ENCODE data around the gene RELL2.

Gene RELL2

DNA sequence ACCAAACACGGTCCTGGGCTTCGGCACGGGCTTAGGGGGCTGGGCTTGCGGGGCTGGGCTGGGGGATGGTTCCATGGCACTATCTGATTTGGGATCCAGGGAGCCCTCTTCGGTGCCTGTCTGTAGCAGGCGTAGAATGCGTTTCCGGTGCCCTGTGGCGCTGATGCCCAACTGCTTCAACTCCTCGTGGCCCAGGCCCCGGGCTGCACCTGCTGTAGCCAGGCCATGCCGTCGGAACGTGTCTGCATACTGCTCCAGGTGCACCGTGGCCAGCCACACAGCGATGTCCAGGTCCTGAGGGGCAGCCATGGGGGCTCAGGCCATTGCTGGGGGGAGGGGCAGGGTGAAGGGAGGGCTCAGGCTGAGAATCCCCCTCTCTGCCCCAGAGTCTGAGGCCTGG, 43.4 kb downstream of the RELL2 start:
- no peak overlapping the region for H3K4me3 ChIP-seq (ENCODE audit: low read length)
- H3K9ac ChIP-seq (ENCODE audit: low read length): peak overlapping the region; percentile 25
- no peak overlapping the region for H4K5ac ChIP-seq (ENCODE audit: low read length)
- H2BK15ac ChIP-seq (replicated peaks; ENCODE audit: low read depth): no peak overlapping the region
- no peak overlapping the region for H3K4ac ChIP-seq (ENCODE audit: low read depth, low read length)
- H2AK5ac ChIP-seq (ENCODE audit: low read length): no peak overlapping the region
- no peak overlapping the region for H2BK5ac ChIP-seq (ENCODE audit: low read length)
- H3K27me3 ChIP-seq (ENCODE audit: insufficient read depth, low read length, poor library complexity): no peaks in the 10 kb centered on the region
- peak overlapping the region; percentile 77 for H3K56ac ChIP-seq (ENCODE audit: low read length)
- H3K27ac ChIP-seq (ENCODE audit: low read depth, low read length): peak overlapping the region; percentile 42
- no CpG with 5 or more reads among the region's 16 CpGs for WGBS (ENCODE audit: extremely low coverage, insufficient coverage, low lambda C conversion rate)
- no peak overlapping the region for H2BK120ac ChIP-seq (ENCODE audit: low read depth, low read length)
- no peak overlapping the region for H3K23ac ChIP-seq (ENCODE audit: low read length)
- no peak overlapping the region for H4K8ac ChIP-seq (ENCODE audit: low read depth, low read length)
- H3K36me3 ChIP-seq (ENCODE audit: control insufficient read depth, insufficient read depth, low read length): no peaks in the 10 kb centered on the region
- H3K4me1 ChIP-seq (ENCODE audit: control insufficient read depth, low read depth, low read length): peaks cover 14% of the 10 kb centered on the region
- H3K4me2 ChIP-seq (ENCODE audit: low read length): peak overlapping the region; percentile 7
- H3K18ac ChIP-seq (ENCODE audit: low read length): peak overlapping the region; percentile 9
- peaks cover 5% of the 10 kb centered on the region for H3K79me2 ChIP-seq (ENCODE audit: control insufficient read depth, insufficient read depth, low read length)
- peaks cover 2% of the 10 kb centered on the region for H3K79me1 ChIP-seq (ENCODE audit: low read length)
- DNase-seq: no peak

GRCh38 chr5:141680751-141681201, 44.0 kb downstream of the RELL2 start:
- H3K27ac ChIP-seq (ENCODE audit: low read depth, low read length): peak overlapping the region; percentile 87
- H2BK120ac ChIP-seq (ENCODE audit: low read depth, low read length): no peak overlapping the region
- peak overlapping the region; percentile 65 for H3K4ac ChIP-seq (ENCODE audit: low read depth, low read length)
- H4K8ac ChIP-seq (ENCODE audit: low read depth, low read length): no peak overlapping the region
- H3K4me2 ChIP-seq (ENCODE audit: low read length): peak overlapping the region; percentile 7
- H3K79me1 ChIP-seq (ENCODE audit: low read length): peaks cover 2% of the 10 kb centered on the region
- whole genome bisulfite sequencing (ENCODE audit: extremely low coverage, insufficient coverage, low lambda C conversion rate): no CpG with 5 or more reads among the region's 6 CpGs
- no peak overlapping the region for H3K4me3 ChIP-seq (ENCODE audit: low read length)
- DNase-seq: peak; percentile 98
- no peak overlapping the region for H2BK15ac ChIP-seq (replicated peaks; ENCODE audit: low read depth)
- H3K79me2 ChIP-seq (ENCODE audit: control insufficient read depth, insufficient read depth, low read length): peaks cover 5% of the 10 kb centered on the region
- H3K56ac ChIP-seq (ENCODE audit: low read length): peak overlapping the region; percentile 98
- no peak overlapping the region for H3K23ac ChIP-seq (ENCODE audit: low read length)
- H2AK5ac ChIP-seq (ENCODE audit: low read length): no peak overlapping the region
- H3K4me1 ChIP-seq (ENCODE audit: control insufficient read depth, low read depth, low read length): peaks cover 14% of the 10 kb centered on the region
- no peak overlapping the region for H4K5ac ChIP-seq (ENCODE audit: low read length)
- no peak overlapping the region for H2BK5ac ChIP-seq (ENCODE audit: low read length)
- no peaks in the 10 kb centered on the region for H3K36me3 ChIP-seq (ENCODE audit: control insufficient read depth, insufficient read depth, low read length)
- H3K9ac ChIP-seq (ENCODE audit: low read length): peak overlapping the region; percentile 98
- no peaks in the 10 kb centered on the region for H3K27me3 ChIP-seq (ENCODE audit: insufficient read depth, low read length, poor library complexity)
- peak overlapping the region; percentile 96 for H3K18ac ChIP-seq (ENCODE audit: low read length)

GRCh38 chr5:141681295-141681694, 44.5 kb downstream of the RELL2 start:
- H3K4me3 ChIP-seq (ENCODE audit: low read length): peak overlapping the region; percentile 41
- H2BK15ac ChIP-seq (replicated peaks; ENCODE audit: low read depth): no peak overlapping the region
- H2BK120ac ChIP-seq (ENCODE audit: low read depth, low read length): peak overlapping the region; percentile 1
- H3K4me2 ChIP-seq (ENCODE audit: low read length): peak overlapping the region; percentile 70
- peak overlapping the region; percentile 98 for H3K9ac ChIP-seq (ENCODE audit: low read length)
- peak overlapping the region; percentile 87 for H3K27ac ChIP-seq (ENCODE audit: low read depth, low read length)
- no CpG with 5 or more reads among the region's 2 CpGs for WGBS (ENCODE audit: extremely low coverage, insufficient coverage, low lambda C conversion rate)
- H3K4ac ChIP-seq (ENCODE audit: low read depth, low read length): peak overlapping the region; percentile 98
- peaks cover 14% of the 10 kb centered on the region for H3K4me1 ChIP-seq (ENCODE audit: control insufficient read depth, low read depth, low read length)
- peaks cover 2% of the 10 kb centered on the region for H3K79me1 ChIP-seq (ENCODE audit: low read length)
- no peaks in the 10 kb centered on the region for H3K36me3 ChIP-seq (ENCODE audit: control insufficient read depth, insufficient read depth, low read length)
- peak overlapping the region; percentile 97 for H2BK5ac ChIP-seq (ENCODE audit: low read length)
- peak overlapping the region; percentile 98 for H3K56ac ChIP-seq (ENCODE audit: low read length)
- H4K5ac ChIP-seq (ENCODE audit: low read length): peak overlapping the region; percentile 42
- H4K8ac ChIP-seq (ENCODE audit: low read depth, low read length): no peak overlapping the region
- peak overlapping the region; percentile 90 for H2AK5ac ChIP-seq (ENCODE audit: low read length)
- peak overlapping the region; percentile 96 for H3K18ac ChIP-seq (ENCODE audit: low read length)
- peaks cover 5% of the 10 kb centered on the region for H3K79me2 ChIP-seq (ENCODE audit: control insufficient read depth, insufficient read depth, low read length)
- no peaks in the 10 kb centered on the region for H3K27me3 ChIP-seq (ENCODE audit: insufficient read depth, low read length, poor library complexity)
- peak overlapping the region; percentile 95 for H3K23ac ChIP-seq (ENCODE audit: low read length)
- no peak for DNase-seq

DNA sequence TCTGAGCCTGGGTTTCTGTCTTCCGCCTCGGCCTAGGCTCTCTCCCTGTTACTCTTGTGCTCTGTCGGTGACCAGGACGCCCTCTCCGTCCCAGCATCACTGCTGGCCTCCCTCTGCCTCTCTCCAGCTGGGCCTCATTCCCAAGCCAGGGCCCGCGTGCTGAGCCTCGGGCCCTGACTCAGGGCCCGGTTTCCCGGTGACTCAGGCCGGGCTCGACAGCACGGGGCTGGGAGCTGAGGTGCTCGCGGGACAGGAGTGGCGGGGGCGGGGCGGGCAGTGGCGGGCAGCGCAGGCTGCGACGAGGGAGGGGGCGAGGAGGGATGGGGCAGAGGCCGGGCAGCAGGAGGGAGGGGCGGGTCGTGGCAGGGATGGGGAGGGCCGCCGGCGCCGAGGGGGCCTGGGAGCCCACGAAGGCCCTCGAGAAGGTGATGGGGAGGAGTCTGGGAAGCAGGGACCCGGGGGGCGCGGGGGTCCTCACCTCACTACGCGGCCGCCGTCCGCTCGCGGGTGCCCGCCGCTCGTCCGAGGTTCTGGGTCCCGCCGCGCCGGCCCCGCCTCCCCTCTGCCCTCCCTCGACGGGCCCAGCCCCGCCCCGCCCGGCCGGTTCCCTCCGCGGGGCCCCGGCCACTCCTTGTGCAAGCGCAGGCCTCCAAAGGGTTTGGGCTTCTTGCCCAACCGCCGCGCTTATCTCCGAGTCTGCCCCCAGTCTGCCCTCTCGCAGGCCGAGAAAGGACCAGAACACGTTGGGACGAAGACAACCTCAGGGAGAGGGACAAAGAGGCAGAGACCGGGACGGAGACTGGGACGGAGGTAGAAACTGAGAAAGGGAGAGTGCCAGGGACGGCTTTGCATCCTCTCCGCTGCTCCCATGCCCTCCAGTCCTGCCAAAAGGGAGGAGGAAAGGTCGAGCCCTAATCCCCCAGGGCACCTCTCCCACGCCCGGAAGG, 45.2 kb downstream of the RELL2 start, which contains the start of gene ARAP3:
Gene ARAP3, minus strand, starts transcription at position 536 of the 947 bp plus-strand sequence. CDS start 1,744 bp downstream, outside the sequence.
- peak within 1 kb of the TSS; percentile 98 for H3K56ac ChIP-seq (ENCODE audit: low read length)
- peaks cover 14% of the 10 kb centered on the region for H3K4me1 ChIP-seq (ENCODE audit: control insufficient read depth, low read depth, low read length)
- H3K27me3 ChIP-seq (ENCODE audit: insufficient read depth, low read length, poor library complexity): no peaks in the 10 kb centered on the region
- peak within 1 kb of the TSS; percentile 42 for H4K5ac ChIP-seq (ENCODE audit: low read length)
- H3K23ac ChIP-seq (ENCODE audit: low read length): peak within 1 kb of the TSS; percentile 95
- peak within 1 kb of the TSS; percentile 90 for H2AK5ac ChIP-seq (ENCODE audit: low read length)
- peak; percentile 89 for DNase-seq
- peak within 1 kb of the TSS; percentile 46 for H2BK120ac ChIP-seq (ENCODE audit: low read depth, low read length)
- H3K79me1 ChIP-seq (ENCODE audit: low read length): peaks cover 2% of the 10 kb centered on the region
- H3K27ac ChIP-seq (ENCODE audit: low read depth, low read length): peak within 1 kb of the TSS; percentile 93
- H3K9ac ChIP-seq (ENCODE audit: low read length): peak within 1 kb of the TSS; percentile 98
- no CpG with 5 or more reads among the region's 77 CpGs for WGBS (ENCODE audit: extremely low coverage, insufficient coverage, low lambda C conversion rate)
- H3K4ac ChIP-seq (ENCODE audit: low read depth, low read length): peak within 1 kb of the TSS; percentile 98
- peaks cover 5% of the 10 kb centered on the region for H3K79me2 ChIP-seq (ENCODE audit: control insufficient read depth, insufficient read depth, low read length)
- no peaks in the 10 kb centered on the region for H3K36me3 ChIP-seq (ENCODE audit: control insufficient read depth, insufficient read depth, low read length)
- H3K4me2 ChIP-seq (ENCODE audit: low read length): peak within 1 kb of the TSS; percentile 70
- H3K18ac ChIP-seq (ENCODE audit: low read length): peak within 1 kb of the TSS; percentile 96
- H4K8ac ChIP-seq (ENCODE audit: low read depth, low read length): no peak within 1 kb of the TSS
- peak within 1 kb of the TSS; percentile 97 for H2BK5ac ChIP-seq (ENCODE audit: low read length)
- H3K4me3 ChIP-seq (ENCODE audit: low read length): peak within 1 kb of the TSS; percentile 60
- H2BK15ac ChIP-seq (replicated peaks; ENCODE audit: low read depth): peak within 1 kb of the TSS; percentile 45

GRCh38 chr5:141683596-141684141, 46.9 kb downstream of the RELL2 start:
- Histone ChIP-seq H3K23ac (ENCODE audit: low read length) (no peak overlapping the region), H2BK5ac (ENCODE audit: low read length) (no peak overlapping the region), H3K27ac (ENCODE audit: low read depth, low read length) (no peak overlapping the region), H2AK5ac (ENCODE audit: low read length) (no peak overlapping the region), H4K8ac (ENCODE audit: low read depth, low read length) (no peak overlapping the region), H3K4me1 (ENCODE audit: control insufficient read depth, low read depth, low read length) (peaks cover 14% of the 10 kb centered on the region), H3K4ac (ENCODE audit: low read depth, low read length) (no peak overlapping the region), H3K79me2 (ENCODE audit: control insufficient read depth, insufficient read depth, low read length) (peaks cover 5% of the 10 kb centered on the region), H3K36me3 (ENCODE audit: control insufficient read depth, insufficient read depth, low read length) (no peaks in the 10 kb centered on the region), H3K4me2 (ENCODE audit: low read length) (no peak overlapping the region), H2BK15ac (replicated peaks; ENCODE audit: low read depth) (no peak overlapping the region), H2BK120ac (ENCODE audit: low read depth, low read length) (no peak overlapping the region), H4K5ac (ENCODE audit: low read length) (no peak overlapping the region), H3K56ac (ENCODE audit: low read length) (peak overlapping the region; percentile 62), H3K9ac (ENCODE audit: low read length) (peak overlapping the region; percentile 20), H3K4me3 (ENCODE audit: low read length) (no peak overlapping the region), H3K18ac (ENCODE audit: low read length) (no peak overlapping the region), H3K27me3 (ENCODE audit: insufficient read depth, low read length, poor library complexity) (no peaks in the 10 kb centered on the region), H3K79me1 (ENCODE audit: low read length) (peaks cover 2% of the 10 kb centered on the region)
- peak; percentile 61 for DNase-seq

All from mesendoderm (in vitro differentiated cells).